ENCODE results near the gene STRN3. TPM values are rescaled to one million over a fixed set of nuclear protein-coding genes. Genes with fewer than 3 reads are reported as not detected.

The STRN3 gene
- total and polyA plus RNA-seq, 2 of the 8 experiments (the other 6 are each of a cell fraction or from before 2014, with no cell fraction given) = 8.7 to 38.1 TPM

GRCh38 chr14:30998100-30998706 lies 28.0 kb downstream of the STRN3 start:
- WGBS, 2 experiments (ENCODE audit: extremely low coverage in 1 of 2, insufficient coverage in 1 of 2, insufficient read length in 1 of 2, insufficient replicate concordance in 2 of 2, low coverage in 1 of 2, low lambda C conversion rate in 2 of 2, missing lambda C conversion rate in 1 of 2) = 80% methylated on average over 1 of the region's 1 CpG; no CpG with 5 or more reads in 1 of the 2 experiments
- Histone ChIP-seq H3K9me3 (ENCODE audit: insufficient read depth in 2 of 2, low read depth in 1 of 2, low read length in 1 of 2) (peaks cover 0 to 3% of the 10 kb centered on the region in 2 experiments; a peak in 1 of 4 replicates), H4K8ac (ENCODE audit: extremely low read depth, insufficient read depth, low read length) (no peak overlapping the region), H3K36me3 (ENCODE audit: control insufficient read depth in 2 of 4, insufficient read depth in 4 of 4, low read length in 3 of 4) (no peaks in the 10 kb centered on the region; a peak in 1 of 8 replicates), H2BK120ac (replicated peaks; ENCODE audit: low read depth, low read length) (no peak overlapping the region), H3K56ac (replicated peaks; ENCODE audit: insufficient read length, low read depth, low read length) (no peak overlapping the region), H2BK5ac (ENCODE audit: low read depth, low read length) (no peak overlapping the region), H3K23me2 (ENCODE audit: low read depth, low read length) (no peaks in the 10 kb centered on the region), H3K79me2 (ENCODE audit: control insufficient read depth in 1 of 2, insufficient read depth in 2 of 2, low read length in 2 of 2) (peaks cover 9 to 91% of the 10 kb centered on the region in 2 experiments), H4K91ac (replicated peaks; ENCODE audit: insufficient read length, low read length) (no peak overlapping the region), H3K14ac (ENCODE audit: insufficient read length) (no peak overlapping the region), H3K23ac (ENCODE audit: insufficient read length) (no peak overlapping the region), H4K5ac (ENCODE audit: insufficient read length, low read depth, low read length) (peak overlapping the region; percentile 6), H2BK20ac (ENCODE audit: low read length) (no peak overlapping the region), H2BK15ac (ENCODE audit: low read length) (no peak overlapping the region), H3K27me3 (replicated peaks in 1 of 4; ENCODE audit: control insufficient read depth in 3 of 4, extremely low read depth in 1 of 4, insufficient read depth in 3 of 4, low read length in 3 of 4) (no peaks in the 10 kb centered on the region), H3K4me3 (ENCODE audit: extremely low read depth in 1 of 4, insufficient read depth in 2 of 4, low read depth in 3 of 4, low read length in 4 of 4) (peak overlapping the region in 1 of 4 experiments; percentile 13; a peak in 2 of 8 replicates), H2AK5ac (ENCODE audit: low read depth, low read length) (no peak overlapping the region), H3K9ac (replicated peaks in 1 of 4; ENCODE audit: extremely low read depth in 1 of 4, low read depth in 3 of 4, low read length in 3 of 4) (no peak overlapping the region), H2AFZ (ENCODE audit: low read length) (no peak overlapping the region), H3K4me2 (ENCODE audit: insufficient read depth in 1 of 2, low read depth in 2 of 2, low read length in 2 of 2) (peak overlapping the region in 1 of 2 experiments; percentile 54; a peak in 2 of 4 replicates), H4K20me1 (replicated peaks in 1 of 2; ENCODE audit: control insufficient read depth in 1 of 2, insufficient read depth in 2 of 2, low read length in 2 of 2) (peaks cover 12 to 18% of the 10 kb centered on the region in 2 experiments), H3K18ac (ENCODE audit: extremely low read depth, low read length) (no peak overlapping the region; the same call in 1 of the 2 replicates), H3K4me1 (replicated peaks in 1 of 4; ENCODE audit: control insufficient read depth in 3 of 4, insufficient read depth in 4 of 4, low read length in 3 of 4) (peaks cover 6 to 13% (median 9%) of the 10 kb centered on the region in 4 experiments; a peak in 6 of 7 replicates), H3K79me1 (ENCODE audit: low read depth, low read length) (no peaks in the 10 kb centered on the region), H3K4ac (replicated peaks; ENCODE audit: insufficient read length, low read depth, low read length) (no peak overlapping the region), H2BK12ac (ENCODE audit: low read depth, low read length) (no peak overlapping the region), H3K27ac (ENCODE audit: low read depth, low read length) (no peak overlapping the region; the same call in 1 of the 2 replicates)
- ChIA-PET POLR2A (ENCODE audit: partially characterized antibody) (interaction anchor here (0.6 to 1.5 kb wide), 4 partner anchors 10 to 62 kb away, joined by 3 to 5 read pairs (median 4); partner anchors contain the start of gene STRN3), CTCF (ENCODE audit: partially characterized antibody) (interaction anchor here (0.6 to 1.9 kb wide), 5 partner anchors 14 to 142 kb away, joined by 3 to 7 read pairs (median 5); no protein-coding TSS in a partner anchor)
- FAIRE-seq (no peak), DNase-seq (ENCODE audit: low read depth in 1 of 2, low spot score in 2 of 2) (no peak)
- TF ChIP-seq EGR1 (IDR thresholded peaks at IDR 0.05; ENCODE audit: borderline replicate concordance, low read depth, low read length) = no peak
- no peak for TF ChIP-seq MAFK (IDR thresholded peaks at IDR 0.05; ENCODE audit: low read depth, low read length)
- TF ChIP-seq SP1 (IDR thresholded peaks at IDR 0.05; ENCODE audit: low read depth, low read length) = no peak
- TF ChIP-seq JUND (IDR thresholded peaks at IDR 0.05; ENCODE audit: low read length) = no peak
- TF ChIP-seq ZNF274 (IDR thresholded peaks at IDR 0.05; ENCODE audit: borderline replicate concordance, extremely low read depth, low read length) = no peak
- no peak for TF ChIP-seq CHD1 (IDR thresholded peaks at IDR 0.05; ENCODE audit: low read depth, low read length)
- no peak for TF ChIP-seq TCF12 (IDR thresholded peaks at IDR 0.05; ENCODE audit: low read depth, low read length)
- no peak for TF ChIP-seq POLR2AphosphoS5 (IDR thresholded peaks at IDR 0.05; ENCODE audit: low read depth, low read length)
- TF ChIP-seq CEBPB (IDR thresholded peaks at IDR 0.05; ENCODE audit: low read depth, low read length) = no peak
- no peak for TF ChIP-seq RAD21 (IDR thresholded peaks at IDR 0.05 in 1 of 2, conservative IDR thresholded peaks at IDR 0.05 in 1 of 2; ENCODE audit: low read depth in 2 of 2, low read length in 2 of 2)
- no peak for TF ChIP-seq CTBP2 (IDR thresholded peaks at IDR 0.05; ENCODE audit: borderline replicate concordance, insufficient read depth, insufficient read length, low read length)
- no peak for TF ChIP-seq TBP (IDR thresholded peaks at IDR 0.05; ENCODE audit: low read depth, low read length)
- TF ChIP-seq HDAC2 (IDR thresholded peaks at IDR 0.05; ENCODE audit: borderline replicate concordance in 1 of 2, low read depth in 2 of 2, low read length in 2 of 2) = no peak

Measured in H1 (cell line).